Stimulated activated CD8-positive, alpha-beta memory T cell treated with anti-CD3 and anti-CD28 coated beads, Interleukin-15, amount 100 ng/mL, for 1 hour (primary cell): Measurements from ENCODE around the gene PDX1.
"Not testable (repeated sequence)": the region's sequence is repeated elsewhere in the genome, so short reads cannot be mapped to it uniquely, and the experiment has no call there.

Source experiments
- DNase-seq: peaks from one replicate; pipeline ENCODE4 v3.0.0-alpha.2; 2020; ENCODE audit warnings: low read depth

Gene PDX1

DNA sequence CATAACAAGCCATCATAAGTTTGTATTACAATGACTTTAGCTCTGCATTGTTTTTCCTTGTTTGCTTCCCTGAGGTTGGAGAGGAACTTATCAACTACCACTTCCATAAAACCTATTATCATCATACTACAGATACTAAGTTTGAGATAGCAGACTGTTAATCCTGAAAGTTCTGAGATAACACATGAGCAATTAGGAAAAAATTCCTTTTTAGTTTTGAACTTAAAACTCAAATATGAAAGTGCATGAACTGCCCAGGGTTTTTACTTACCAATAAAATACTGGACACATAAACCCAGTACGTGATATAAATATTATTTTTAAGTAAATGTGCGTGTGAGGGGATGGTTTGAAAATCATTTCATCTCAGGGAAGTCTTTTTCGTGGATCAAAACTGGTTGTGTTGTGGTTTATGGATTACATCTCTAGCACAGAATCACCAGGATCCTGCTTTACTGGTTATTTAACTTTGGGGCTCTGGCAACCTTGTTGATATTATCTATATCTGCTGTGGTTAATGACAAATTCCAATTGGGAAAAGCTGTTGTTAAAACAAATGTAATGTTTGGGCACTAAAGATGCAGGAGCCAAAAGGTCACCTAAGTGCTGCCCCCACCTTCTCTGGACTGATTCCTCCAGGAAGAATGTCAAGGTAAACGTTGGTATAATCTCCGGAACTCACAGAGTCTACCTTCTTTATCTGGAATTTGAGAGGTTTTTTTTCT, 36.9 kb downstream of the PDX1 start:
- DNase-seq = no peak

DNA sequence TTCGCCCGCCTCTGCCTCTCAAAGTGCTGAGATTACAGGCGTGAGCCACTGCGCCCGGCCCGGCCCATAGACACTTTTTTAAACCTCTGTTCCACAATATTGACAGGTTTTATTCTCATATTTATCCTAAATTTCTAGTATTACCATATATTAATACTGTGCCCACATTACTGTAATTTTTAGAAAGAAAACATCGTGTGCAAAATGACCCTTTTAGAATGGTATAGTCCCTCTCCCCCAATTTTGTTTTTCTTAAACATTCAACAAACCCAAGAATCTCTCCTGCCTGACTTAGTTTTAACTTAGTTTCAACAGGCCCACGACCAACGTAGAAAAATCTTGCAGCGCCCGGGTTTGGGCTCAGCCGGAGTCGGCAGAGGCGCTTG, 40.2 kb downstream of the PDX1 start:
- no peak for DNase-seq

DNA sequence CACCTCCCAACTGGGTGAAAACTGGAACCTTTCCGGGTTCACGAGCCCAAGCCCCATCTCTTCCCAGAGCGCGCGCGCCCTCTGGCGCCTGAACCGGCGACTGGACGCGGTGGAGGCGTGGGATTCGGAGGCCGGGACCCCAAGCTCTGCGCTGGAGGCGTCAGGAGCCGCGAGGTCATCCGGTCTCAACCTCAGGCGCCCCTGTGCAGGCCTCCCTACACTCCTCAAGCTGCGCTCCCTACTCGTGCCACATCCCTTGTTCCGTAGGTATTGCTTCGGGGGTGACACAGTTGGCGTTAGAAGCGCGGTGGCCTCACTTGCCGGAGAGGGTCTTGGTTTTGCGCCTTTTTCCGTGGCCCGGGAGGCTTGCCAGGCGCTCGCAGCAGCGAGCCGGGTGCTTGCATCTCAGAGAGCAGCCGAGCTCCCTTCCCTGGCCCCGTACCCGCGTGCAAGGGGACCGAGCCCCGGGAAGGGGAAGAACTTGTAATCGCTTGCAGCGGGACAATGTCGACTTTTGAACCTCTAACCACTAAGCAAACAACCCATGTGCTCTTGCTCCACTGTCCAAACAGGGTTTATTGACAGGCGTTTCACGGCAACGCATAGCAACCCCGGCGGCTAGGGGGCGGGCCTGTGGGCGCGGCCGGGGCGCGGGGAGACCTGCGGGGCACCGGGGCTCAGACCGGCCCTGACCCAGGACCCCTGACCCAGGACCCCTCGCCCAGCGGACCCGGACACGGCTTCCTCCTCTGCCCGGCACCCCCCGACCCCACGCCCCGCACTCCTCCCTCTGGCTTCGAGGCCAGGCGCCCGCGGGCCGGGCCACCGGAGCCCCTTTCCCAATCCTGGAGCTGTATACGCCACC, 40.8 kb downstream of the PDX1 start:
- no peak for DNase-seq

DNA sequence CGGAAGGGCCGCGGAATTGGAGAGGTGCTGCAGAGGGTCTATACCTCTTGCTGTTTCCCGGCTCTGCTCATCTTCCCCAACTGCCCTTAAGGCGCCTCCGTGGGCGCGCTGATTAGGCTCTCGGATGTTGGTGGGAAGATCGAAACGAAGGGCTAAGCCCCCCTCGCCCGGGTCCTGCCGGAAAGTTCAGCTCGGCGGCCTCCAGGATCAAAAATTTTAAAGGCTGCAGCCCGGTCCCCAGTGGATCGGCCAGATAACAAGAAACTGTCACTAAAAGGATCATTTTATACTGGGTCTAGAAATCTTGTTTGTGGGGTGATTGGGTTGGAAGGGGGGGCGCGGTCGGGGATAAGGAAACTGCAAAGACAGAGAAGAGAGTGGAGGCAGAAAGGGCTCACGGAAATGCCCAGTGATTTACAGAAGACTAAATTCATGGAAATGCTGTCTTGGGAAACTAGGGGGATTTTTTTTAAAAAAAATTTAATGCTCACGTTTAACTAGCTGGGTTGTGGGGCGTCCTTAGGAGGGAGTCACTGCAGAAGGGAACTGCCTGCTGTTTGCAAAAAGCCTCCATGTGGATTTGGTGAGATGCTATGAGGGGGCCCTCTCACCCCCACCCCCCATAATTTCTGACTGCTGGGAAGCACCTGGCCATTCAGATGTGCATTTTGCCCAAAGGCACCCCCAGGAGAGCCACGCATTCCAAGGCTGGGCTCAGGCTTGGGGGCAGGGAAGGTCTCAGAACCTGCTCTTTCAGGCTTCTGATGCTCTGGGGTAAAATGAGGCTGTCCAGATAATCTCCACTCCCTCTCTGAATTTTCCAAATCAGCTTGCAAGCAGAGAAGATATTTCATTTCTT, 41.7 kb downstream of the PDX1 start:
- DNase-seq = no peak

DNA sequence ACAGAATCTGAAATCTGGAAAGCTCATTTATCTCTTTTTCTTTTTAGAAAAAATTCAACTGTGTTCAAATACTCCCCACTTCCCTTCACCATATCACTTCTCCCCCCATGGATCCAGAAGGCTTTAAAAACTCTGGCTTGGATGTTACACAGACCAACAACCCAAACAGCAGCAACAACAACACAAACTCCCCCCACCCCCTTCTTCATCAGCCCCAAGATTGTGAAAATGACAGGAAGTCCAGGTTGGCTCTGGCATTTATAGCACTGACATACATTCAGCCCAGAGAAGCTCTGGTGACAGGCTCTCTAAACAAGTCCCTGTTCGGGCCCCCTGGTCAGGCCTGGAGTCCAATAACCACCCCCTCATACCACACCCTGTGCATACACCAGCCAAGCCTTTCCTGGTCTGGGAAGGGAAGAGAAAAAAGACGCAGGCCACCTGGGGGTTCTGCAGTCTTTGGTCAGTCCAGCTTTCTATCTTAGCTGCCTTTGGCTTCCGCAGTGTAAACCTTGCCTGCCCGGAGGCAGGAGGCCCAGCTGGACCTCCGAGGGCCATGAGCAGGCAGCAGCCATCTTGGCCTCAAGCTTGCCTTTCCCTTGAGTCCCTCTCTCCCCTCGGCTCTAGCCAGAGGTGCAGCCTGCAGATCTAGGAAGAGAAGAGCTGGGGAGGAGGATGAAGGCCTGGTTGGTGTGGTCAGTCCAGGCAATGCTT, 42.5 kb downstream of the PDX1 start:
- no peak for DNase-seq

DNA sequence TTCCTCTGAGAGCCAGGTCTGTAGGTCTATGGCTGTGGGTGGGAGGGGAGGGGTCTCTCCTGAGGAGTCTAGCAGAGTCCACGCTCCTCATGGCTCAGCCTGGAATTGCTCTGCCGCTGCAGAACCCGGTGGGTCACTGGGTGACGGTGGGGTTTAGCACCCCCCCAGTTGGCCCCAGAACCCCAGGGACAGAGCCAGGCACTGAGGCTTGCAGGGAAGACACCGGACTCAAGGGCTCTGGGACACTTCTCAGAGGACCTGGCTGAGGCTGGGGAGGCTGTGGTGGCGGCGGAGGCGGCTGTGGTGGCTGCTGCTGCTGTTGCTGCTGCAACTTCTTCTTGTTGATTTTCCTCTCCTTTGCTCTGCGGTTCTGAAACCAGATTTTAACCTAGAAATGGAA, 43.2 kb downstream of the PDX1 start:
- DNase-seq = no peak

DNA sequence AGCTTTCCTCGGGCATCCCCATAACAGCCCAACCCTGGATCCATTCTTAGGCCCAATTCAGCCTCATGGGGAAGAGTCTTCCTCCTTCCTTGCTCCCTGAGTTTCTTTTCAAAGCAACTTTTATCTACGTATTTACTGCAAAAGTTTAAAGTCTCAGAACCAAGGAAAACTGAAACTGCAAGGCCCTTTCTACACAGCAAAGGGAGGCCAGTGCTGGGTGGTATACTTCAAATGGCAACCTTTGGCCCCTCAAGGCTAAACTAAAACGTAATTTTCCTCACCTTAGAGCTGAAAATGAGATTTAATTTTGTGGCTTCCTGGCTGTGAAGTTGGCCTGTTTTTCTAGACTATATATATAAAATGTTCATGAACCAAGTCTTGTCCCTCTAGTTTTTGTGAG, 43.7 kb downstream of the PDX1 start:
- DNase-seq = no peak

DNA sequence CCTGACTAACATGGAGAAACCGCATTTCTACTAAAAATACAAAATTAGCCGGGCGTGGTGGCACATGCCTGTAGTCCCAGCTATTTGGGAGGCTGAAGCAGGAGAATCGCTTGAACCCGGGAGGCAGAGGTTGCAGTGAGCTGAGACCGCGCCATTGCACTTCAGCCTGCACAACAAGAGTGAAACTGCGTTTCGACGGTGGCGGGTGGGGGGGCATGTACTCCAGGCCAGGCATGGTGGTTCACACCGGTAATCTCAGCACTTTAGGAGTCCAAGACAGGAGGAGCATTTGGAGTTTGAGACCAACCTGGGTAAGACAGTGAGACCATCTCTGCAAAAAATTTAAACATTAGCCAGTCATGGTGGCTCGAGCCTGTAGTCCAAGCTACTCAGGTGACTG, 44.4 kb downstream of the PDX1 start:
- DNase-seq = not testable (repeated sequence)

DNA sequence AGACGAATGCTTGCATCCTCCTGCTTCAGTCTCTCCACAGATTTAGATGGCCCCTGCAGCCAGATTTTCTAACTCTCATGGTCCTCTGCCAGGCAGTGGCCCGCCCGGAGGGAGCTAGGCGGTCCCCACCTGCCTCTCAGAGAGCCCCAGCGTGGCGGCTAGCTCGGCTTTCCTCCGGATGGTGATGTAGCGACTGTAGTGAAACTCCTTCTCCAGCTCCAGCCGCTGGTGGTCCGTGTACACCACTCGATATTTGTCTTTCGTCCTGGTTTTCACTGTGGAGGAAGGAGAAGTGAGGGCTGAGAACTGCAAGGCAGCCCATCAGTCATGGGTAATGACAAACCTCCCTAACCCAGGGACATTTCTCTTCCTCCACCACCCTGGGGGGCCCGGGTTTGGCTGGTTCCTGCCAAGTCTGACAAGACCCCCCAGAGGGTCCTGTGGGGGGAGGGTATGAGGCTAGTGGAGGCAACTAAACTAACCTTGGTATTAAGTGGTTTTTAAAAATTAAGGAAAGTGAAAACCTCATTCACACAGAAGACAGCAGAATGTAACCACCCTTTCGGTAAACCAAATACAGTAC, 45.0 kb downstream of the PDX1 start:
- DNase-seq = no peak

DNA sequence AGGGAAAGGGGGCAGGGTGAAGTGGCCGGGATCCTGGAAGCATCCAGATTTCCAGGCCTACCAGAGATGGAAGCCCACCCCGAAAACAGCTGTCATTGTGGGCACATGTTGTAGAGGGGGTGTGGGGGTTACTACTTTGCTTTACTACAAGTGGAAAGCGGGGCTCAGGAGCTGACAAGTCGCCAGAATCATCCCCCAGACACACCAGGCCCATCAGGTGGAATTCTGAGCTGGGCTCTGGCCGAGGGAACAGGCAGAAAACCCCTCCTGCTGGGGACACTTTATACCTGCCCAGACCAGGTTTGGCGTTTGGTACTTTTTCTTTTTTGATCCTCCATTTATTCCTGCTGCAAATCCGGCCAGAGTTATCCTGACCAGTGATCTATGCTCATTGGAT, 45.5 kb downstream of the PDX1 start:
- no peak for DNase-seq

DNA sequence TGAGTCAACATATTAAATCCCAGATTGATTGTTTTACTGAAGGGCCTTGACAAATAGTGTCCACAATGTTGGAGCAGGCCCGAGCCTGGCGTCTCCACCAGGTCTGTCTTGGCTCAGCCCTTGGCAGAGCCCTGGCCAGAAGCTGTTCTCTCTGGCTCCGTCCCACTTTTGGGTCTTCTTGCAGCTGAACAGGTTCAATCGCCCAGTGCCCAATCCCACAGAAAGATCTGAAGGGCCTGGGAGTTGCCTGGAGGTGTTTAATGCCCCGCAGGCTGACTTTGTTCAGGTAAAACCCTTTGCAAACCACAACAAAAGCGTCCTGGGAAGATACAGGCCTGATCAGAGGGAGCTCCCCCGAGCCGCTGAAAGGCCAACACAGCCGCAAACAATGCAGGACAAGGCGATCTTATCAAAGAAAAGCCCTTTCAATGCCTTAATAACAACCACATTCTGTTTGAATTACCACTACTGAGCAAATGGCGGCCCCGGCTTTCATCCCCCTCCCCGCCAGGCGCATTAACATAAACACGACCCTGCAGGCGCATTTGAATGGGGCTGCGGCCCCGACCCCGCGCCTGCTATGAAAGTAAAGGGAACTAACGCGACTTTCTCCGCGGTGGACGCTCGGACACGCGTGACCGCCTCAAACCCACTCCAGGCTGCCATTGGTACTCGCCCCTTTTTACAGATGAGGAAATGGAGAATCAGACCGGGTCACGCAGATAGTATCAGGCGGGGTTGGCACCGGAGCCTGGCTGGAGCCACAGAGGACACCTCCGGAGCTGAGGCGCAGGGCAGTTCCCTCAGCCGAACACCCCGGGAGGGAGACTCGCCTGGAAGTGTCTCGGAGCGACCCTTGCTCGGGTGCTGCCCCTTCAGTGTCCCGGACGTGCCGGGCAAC, 46.2 kb downstream of the PDX1 start:
- DNase-seq = no peak

DNA sequence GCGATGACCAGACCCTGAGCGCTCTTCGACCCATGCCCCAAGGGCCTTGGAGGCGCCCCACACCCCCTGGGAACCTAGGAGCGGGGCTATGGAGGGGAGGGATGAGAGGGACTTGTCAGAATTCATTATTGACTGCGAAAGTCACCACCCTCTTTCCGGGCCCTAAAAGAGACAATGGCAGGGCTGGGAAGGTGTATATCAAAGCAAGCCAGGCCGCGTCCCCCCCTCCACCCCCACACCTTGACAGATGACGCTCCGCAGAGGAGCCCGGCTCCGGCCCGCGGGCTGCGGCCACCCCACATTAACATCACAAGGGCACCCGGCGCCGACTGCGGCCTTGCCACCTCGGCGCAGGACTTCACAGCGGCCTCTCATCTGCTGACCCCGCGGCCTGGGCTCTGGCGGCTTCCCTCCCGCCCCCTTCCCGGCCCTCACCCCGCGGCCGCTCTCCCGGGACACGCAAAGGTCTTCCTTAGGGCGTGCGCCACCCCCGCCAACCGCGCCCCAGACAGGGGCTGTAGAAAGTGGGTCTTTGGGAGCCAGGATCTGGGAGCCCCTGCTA, 46.9 kb downstream of the PDX1 start:
- no peak for DNase-seq

DNA sequence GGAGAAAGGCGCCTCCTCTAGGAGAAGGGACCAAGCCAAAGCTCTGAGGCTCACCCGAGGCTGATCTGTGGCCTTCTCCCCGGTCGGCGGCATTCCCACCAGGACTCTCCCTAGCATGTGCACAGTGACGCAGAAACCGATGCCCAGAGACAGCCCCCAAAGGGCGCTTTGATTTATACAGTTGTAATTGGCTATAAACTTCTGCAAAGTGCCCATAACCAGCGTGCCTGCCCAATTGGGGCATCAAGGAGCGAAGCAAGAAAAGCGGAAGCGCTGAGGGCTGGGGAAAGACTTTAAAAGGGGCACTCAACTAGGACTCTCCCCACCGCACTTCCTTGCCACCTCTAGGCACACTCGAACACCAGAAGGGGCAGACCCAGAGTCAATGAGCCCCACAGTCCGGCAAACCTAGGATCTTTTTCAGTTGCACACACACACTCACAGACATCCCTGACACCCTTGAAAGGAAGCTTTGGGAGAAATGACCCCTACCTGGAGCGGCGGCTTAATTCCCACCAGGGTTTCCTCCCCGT, 47.5 kb downstream of the PDX1 start:
- no peak for DNase-seq

DNA sequence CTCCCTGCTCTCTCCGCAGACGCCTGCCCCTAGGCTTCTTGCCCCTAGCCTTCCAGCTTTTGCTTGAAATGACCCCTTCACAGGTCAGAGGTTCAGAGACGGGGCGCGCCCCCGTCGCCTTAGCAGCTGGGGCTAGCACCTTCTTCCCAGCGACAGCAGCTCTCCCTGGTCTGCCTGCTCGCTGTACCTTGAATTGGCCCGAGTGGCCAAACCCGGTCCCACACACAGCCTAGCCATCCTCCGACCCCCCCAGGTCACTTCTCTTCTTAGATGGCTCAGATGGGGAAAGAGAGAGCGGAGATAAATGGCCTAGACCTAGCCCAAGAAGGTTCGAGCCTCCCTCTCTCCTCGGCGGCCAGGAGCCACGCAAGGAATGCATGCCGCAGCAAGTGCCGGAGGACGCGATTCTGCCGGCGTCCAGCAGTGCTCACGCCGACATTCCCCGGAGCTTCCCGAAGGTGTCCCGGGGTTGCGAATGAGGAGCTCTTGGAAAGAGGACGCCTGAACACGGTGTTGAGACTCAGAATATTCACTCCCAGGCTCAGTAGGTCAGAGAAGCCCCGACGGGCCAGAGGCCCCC, 48.0 kb downstream of the PDX1 start:
- no peak for DNase-seq

DNA sequence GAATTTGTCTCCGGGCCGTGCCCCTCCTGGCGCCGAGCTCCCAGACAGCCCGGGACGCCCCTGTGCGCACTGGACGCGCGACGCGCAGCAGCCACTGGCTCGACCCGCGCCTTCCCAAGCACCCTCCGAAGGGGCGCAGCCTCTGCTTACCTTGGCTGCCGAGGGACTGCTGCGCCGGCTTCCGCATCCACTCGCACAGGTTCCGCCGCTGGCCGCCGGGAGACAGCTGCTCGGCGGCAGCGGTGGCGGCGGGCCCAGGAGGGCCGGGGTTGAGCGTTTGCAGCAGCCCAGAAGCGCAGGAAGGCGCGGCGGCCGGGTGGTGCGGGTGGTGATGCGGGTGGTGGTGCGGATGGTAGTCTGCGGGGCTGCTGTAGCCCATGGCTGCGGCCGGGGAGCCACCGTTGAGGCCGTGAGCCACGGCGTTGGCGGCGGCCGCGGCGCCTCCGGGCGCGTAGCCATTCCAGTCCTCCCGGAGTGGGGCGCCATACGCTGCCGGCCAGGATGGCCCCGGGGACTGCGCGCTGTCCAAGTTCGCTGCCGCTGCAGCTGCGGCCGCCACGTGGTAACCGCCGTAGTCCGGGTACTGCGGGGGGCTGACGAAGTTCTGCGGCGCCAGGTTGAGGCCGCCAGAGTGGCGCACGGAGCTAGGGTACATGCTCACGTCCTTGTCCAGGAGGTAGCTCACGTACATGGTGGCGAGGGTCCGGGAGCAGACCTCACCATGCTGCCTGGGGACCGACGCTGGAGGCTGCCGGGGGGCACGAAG, 48.7 kb downstream of the PDX1 start:
- DNase-seq = no peak

DNA sequence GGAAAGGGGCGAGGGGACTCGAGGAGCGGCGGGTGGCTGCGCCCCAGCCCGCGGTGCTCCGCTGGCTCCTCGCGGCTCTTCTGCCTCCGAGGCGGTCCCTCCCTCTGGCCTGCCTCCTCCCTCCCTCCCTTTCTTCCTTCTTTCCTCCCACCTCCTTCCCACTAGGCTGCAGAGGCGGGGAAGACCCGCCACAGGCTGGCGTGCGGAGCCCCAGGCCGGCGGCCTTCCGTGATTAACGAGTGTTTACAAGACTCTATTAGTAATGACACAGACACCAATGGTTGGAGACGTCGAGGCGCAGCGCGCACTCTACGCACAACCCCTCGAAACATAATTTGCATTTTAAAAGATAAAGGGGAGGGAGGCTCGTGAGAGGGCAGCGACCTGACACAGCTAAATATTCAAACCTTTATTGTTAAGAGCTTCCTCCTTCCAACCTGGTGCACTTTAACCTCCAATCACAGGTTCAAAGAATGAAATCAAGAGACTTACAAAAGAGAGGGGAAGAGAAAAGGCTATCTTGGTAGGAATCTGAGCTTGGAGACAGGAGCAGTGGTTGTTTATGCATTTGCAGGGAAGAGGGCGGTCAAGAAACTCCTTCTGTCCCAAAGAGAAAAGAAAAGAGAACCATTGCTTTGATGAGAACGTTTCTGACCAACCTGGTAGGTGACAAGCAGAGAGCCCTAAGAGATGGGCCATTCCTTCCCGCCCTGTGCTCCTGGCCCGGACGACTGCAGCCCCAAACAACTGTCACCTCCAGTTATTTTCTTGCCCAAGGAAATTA, 49.5 kb downstream of the PDX1 start, which contains the start of gene CDX2:
CDX2 (minus strand) TSS at position 234 of the 784 bp plus-strand sequence. CDS start 309 bp downstream, outside the sequence.
- DNase-seq = no peak

DNA sequence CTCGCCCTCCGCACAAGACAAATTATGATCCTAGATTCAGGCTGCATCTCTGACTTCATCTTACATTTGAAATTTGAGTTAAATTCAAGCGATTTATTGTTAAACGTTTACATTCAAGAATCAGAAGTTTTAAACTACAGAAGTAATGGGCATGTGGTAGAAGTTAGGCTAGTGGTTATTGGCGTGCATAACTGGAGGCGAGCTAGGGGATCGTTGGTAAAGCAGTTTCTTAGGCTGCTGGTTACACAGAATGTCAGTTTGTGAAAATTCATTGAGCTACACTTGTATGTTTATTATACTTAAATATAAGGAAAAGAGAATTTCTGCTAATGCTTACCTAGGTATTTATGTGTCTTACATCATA, 50.0 kb downstream of the PDX1 start:
- no peak for DNase-seq
